ENCODE measurements around the gene ZNF438.

Gene ZNF438

DNA sequence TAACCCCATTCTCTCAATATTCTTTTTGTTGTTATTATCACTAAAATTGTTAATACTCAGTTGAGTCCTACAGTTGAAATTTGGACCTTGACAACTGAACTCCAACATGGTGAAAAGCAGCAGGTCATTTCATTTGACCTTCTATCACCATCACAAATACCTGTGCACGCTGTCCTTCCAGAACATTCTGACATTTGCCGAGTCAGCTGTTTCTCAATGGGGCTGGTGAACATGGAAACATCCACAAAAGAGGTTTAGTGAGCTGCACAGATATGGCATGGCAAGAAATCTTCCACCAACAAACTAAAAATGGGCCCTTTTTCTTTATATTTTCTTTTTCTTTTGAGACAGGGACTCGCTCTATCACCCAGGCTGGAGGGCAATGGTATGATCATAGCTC, 169.7 kb downstream of the ZNF438 start:
- H3K27ac ChIP-seq = no peak overlapping the region
- no peak for TF ChIP-seq ZFX (IDR thresholded peaks at IDR 0.05)
- TF ChIP-seq, protein P1, sequence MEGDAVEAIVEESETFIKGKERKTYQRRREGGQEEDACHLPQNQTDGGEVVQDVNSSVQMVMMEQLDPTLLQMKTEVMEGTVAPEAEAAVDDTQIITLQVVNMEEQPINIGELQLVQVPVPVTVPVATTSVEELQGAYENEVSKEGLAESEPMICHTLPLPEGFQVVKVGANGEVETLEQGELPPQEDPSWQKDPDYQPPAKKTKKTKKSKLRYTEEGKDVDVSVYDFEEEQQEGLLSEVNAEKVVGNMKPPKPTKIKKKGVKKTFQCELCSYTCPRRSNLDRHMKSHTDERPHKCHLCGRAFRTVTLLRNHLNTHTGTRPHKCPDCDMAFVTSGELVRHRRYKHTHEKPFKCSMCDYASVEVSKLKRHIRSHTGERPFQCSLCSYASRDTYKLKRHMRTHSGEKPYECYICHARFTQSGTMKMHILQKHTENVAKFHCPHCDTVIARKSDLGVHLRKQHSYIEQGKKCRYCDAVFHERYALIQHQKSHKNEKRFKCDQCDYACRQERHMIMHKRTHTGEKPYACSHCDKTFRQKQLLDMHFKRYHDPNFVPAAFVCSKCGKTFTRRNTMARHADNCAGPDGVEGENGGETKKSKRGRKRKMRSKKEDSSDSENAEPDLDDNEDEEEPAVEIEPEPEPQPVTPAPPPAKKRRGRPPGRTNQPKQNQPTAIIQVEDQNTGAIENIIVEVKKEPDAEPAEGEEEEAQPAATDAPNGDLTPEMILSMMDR (conservative IDR thresholded peaks at IDR 0.05) = no peak

DNA sequence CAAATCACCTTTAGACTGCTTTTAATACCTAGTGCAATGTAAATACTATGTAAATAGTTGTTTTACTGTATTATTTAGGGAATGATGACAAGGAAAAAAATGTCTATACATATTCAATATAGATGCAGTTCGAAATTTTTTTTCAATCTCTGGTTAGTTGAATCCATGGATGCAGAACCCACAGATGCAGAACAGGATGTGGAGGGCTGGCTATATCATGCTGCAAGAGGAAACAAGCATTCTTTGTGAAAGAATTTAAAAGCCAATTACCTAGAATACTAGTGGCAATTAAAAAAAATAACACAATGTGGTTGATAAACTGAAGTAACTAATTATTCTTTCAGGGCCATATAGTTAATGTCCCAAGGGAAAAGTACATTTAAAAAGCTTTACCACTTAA, 170.4 kb downstream of the ZNF438 start:
- H3K27ac ChIP-seq = no peak overlapping the region
- no peak for TF ChIP-seq ZFX (IDR thresholded peaks at IDR 0.05)
- TF ChIP-seq, protein P1 (conservative IDR thresholded peaks at IDR 0.05) = no peak

DNA sequence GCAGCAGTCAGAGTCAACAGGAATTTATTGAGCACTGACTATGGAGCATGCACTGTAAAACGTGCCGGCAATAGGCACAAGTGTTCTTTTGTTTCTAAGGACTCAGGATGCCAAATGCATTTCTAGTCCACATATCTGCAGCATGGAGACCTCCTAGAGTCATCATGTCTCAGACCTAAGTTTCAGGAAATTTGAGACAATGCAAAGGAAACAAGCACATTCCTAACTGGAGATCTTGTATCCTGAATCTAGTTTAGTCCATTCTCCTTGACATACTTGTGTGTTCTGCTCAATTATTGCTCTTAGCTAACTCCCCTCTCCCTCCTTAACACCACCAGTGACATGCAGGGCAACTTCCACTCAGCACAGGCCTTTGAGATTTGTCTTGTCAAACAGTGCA, 173.2 kb downstream of the ZNF438 start:
- no peak for TF ChIP-seq ZFX (IDR thresholded peaks at IDR 0.05)
- TF ChIP-seq, protein P1 (conservative IDR thresholded peaks at IDR 0.05) = no peak
- H3K27ac ChIP-seq = no peak overlapping the region

DNA sequence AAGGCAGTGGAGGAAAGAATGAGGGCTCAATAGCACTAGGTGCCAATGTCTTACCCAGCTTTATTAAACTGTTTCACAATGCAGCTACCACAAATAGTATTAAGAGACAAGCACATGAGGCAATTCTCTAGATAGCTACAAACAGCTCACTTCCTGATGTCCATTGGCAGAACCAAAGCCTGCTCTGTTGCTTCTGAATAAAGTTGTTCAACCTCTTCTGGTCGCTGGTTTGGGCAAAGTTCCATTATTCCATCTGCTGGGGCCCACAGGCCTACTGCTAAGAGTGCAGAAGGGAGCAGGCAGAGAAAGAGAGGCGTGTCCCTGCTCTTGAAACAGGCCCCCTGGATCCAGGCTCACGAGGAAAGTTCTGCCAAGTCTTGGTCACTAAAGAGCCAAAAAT, 173.9 kb downstream of the ZNF438 start:
- H3K27ac ChIP-seq = no peak overlapping the region
- TF ChIP-seq, protein P1 (conservative IDR thresholded peaks at IDR 0.05) = no peak
- TF ChIP-seq ZFX (IDR thresholded peaks at IDR 0.05) = no peak

DNA sequence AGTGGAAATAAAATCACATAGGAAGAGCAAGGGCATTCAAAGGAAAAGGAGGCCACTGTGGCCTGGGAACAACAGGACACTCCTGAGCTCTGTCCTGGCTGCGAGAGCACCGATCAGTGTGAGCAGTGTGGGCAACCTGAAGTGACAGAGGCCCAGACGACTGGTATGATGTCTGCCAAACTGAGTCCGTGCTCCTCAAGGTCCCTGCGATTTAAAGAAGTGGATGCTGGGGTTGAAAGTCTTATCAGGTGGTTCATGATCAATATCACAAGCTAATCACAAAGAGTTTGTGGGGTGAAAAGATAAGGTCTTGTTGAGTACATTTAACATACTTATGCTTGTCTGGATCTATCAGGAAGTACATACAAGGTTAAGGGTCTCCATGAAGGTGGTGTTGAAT, 176.5 kb downstream of the ZNF438 start:
- H3K27ac ChIP-seq = no peak overlapping the region
- TF ChIP-seq, protein P1 (conservative IDR thresholded peaks at IDR 0.05) = no peak
- TF ChIP-seq ZFX (IDR thresholded peaks at IDR 0.05) = no peak

DNA sequence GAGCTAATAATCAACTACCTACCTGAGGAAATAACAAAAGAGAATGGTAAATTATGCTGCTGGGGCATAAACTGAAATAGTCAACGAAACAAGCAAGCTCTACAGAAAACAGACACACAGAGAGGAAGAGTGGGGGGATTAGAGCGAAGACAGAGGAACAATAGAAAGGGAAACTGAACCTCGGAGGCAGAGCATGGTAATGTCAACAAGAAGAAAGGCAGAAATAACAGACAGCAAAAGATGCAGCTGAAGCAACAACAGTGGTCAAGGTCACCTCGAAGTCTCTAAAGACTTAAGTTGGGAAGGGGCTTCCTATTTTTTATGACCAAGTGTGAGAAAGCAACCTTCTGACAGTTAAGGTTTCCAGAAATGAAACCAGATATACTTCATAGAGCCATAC, 177.0 kb downstream of the ZNF438 start:
- H3K27ac ChIP-seq = no peak overlapping the region
- TF ChIP-seq, protein P1 (conservative IDR thresholded peaks at IDR 0.05) = no peak
- TF ChIP-seq ZFX (IDR thresholded peaks at IDR 0.05) = no peak

DNA sequence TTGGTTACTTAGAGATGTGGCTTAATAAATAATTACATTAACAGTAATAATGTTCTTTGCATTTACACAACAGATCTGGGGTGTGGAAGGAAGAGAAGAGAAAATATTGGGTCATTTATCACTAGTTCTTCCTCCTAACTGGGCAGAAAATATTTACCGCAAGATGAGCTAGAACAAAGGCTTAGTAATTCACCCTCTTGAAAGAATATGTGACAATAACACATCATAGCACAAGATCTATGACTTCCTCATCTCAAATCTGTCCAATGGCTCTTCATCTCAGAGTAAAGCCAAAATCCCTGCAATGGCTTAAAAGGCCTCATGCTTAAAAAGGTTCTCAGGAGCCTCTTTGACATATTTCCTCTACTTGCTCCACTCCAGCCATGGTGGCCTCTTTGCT, 178.6 kb downstream of the ZNF438 start:
- TF ChIP-seq ZFX (IDR thresholded peaks at IDR 0.05) = no peak
- TF ChIP-seq, protein P1 (conservative IDR thresholded peaks at IDR 0.05) = no peak

More for the DNA sequence above, 178.6 kb downstream of the ZNF438 start:
- no peak overlapping the region for H3K27ac ChIP-seq
